NB4 (cell line): ENCODE measurements around the gene TSHZ2.

ENCODE experiments used
- DNase-seq: peaks from one replicate; pipeline ENCODE4 v3.0.0; 2010; ENCODE audit warnings: low read depth
- H3K4me3 ChIP-seq: one replicate; pipeline ENCODE4 v1.5.1; 2011; ENCODE audit warnings: mild to moderate bottlenecking, low read depth, low read length, moderate library complexity
- CTCF ChIP-seq: IDR thresholded peaks from one replicate; pipeline ENCODE4 v1.5.1; 2012; ENCODE audit warnings: low read depth, low read length
- MAX ChIP-seq: IDR thresholded peaks from 2 replicates; pipeline ENCODE4 v1.6.1; 2011; ENCODE audit warnings: low read depth, low read length
- MYC ChIP-seq: IDR thresholded peaks from 2 replicates; pipeline ENCODE4 v1.6.1; 2011; ENCODE audit warnings: low read depth, low read length
- POLR2A ChIP-seq: IDR thresholded peaks from 2 replicates; pipeline ENCODE4 v1.6.1; 2011; ENCODE audit warnings: mild to moderate bottlenecking; ENCODE audit not compliant: insufficient read length; ENCODE audit errors: extremely low read depth

TSHZ2 gene

GRCh38 chr20:53395188-53395923, 423.2 kb downstream of the TSHZ2 start:
- TF ChIP-seq POLR2A (no peak), CTCF (no peak), MYC (no peak), MAX (no peak)
- no peak for DNase-seq
- no peak overlapping the region for H3K4me3 ChIP-seq

DNA sequence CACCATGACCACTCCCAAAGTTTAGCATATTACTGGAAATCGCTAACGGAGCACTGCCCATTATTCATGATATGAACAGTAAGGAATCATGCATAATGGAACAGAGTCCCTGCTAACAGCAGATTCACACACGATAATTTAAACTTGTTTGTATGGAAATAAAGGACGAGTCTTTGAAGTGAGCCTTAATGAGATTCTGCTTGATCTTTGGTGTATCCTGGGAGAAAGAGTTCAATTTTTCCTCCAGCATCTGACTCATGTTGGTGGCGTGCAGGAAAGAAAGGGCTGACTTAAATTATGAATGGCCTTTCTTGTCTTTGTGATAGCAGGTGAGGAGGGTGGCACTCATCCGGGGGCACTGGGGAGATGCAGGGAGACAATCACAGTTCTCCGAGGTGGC, 426.9 kb downstream of the TSHZ2 start:
- DNase-seq: no peak
- TF ChIP-seq POLR2A: no peak
- TF ChIP-seq MAX: no peak
- TF ChIP-seq CTCF: no peak
- TF ChIP-seq MYC: no peak
- no peak overlapping the region for H3K4me3 ChIP-seq

DNA sequence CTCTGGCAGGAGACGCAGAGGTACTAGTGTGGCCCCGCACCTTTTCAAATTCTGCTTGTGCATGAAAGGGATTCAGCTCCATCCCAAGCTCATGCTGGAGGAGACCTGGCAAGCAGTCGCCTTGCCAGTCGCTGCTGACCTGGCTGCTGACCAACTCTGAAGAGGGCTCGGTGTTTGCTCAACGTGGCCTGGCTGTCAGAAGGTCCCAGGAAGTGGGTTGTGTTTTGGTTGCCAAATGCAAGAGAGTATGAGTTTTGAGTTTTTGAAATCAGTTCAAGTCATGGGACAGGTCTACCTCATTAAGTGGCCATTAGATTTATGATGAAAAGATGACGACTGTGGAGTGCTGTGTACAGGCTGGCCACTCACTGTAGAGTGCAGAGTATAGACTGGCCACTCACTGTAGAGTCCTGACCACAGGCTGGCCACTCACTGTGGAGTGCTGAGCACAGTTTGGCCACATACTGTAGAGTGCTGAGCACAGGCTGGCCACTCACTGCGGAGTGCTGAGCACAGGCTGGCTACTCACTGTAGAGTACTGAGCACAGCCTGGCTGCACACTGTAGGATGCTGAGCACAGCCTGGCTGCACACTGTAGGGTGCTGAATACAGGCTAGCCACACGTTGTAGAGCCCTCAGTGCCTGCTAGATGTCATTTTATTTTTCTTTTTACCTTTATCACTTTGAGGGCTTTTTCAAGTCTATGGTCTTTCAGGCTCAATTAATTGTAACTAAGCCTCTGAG, 427.6 kb downstream of the TSHZ2 start:
- DNase-seq: no peak
- H3K4me3 ChIP-seq: no peak overlapping the region
- no peak for TF ChIP-seq MYC
- TF ChIP-seq POLR2A: no peak
- no peak for TF ChIP-seq CTCF
- no peak for TF ChIP-seq MAX

DNA sequence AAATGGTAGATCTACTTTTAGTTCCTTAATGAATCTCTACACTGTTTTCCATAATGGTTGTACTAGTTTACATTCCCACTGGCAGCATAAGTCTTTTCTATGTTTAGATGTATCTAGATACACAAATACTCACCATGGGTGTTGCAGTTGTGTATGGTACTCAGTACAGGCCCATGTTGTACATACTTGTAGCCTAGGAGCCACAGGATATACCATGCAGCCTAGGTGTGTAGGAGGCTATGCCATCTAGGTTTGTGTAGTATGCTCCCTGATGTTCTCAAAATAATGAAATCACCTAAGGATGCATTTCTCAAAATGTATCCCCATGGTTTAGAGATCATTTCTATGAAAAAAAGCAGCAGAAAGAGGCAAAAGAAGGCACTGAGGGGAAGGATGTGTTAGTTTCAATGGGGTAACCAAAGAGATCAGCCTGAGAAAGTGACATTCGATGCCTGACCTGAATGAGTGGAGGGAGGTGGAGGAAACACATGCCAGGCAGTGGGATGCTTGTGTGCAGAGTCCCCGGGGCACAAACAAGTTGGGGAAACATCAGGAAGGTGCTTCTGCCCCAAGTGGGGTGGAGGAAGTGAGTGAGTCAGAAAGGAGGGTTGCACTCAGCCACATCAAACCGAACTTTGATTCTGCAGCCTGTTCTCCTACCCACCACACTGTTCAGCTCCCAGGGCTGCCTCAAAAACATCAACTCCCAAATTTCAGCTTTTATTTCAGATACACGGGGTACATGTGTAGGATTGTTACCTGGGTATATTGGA, 430.3 kb downstream of the TSHZ2 start:
- TF ChIP-seq CTCF: no peak
- TF ChIP-seq MYC: no peak
- no peak for TF ChIP-seq POLR2A
- no peak for TF ChIP-seq MAX
- no peak for DNase-seq
- no peak overlapping the region for H3K4me3 ChIP-seq

DNA sequence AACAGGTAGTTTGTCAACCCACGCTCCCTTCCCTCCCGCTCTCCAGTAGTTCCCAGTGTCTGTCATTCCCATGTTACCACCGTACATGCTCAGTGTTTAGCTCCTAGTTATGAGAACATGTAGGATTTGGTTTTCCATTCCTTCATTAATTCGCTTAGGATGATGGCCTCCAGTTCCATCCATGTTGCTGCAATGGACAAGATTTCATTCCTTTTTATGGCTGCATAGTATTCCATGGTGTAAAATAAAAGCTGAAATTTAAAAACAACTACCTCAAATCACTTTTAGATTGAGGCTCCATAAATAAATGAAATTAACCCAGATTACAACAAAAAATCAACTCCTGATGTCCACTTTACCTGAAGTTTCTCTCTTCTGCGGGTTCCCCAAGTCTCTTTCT, 430.9 kb downstream of the TSHZ2 start:
- H3K4me3 ChIP-seq: no peak overlapping the region
- no peak for DNase-seq
- TF ChIP-seq CTCF (no peak), MAX (no peak), POLR2A (no peak), MYC (no peak)
